ENCODE measurements around the gene GET3.
"Not testable (repeated sequence)": the region's sequence is repeated elsewhere in the genome, so short reads cannot be mapped to it uniquely, and the experiment has no call there.

GET3 gene

GRCh38 chr19:12793290-12794195 is 56.2 kb downstream of the GET3 start:
- peak; percentile 95 for DNase-seq

- DNase-seq: no peak
Measured at GRCh38 chr19:12794196-12794941, 57.1 kb downstream of the GET3 start.

GRCh38 chr19:12794971-12795381 is 57.7 kb downstream of the GET3 start:
- no peak for DNase-seq

- DNase-seq: peak; percentile 84
Measured at GRCh38 chr19:12796146-12797071, 59.1 kb downstream of the GET3 start.

GRCh38 chr19:12797141-12797587 is 59.9 kb downstream of the GET3 start:
- no peak for DNase-seq

GRCh38 chr19:12797607-12798006 is 60.3 kb downstream of the GET3 start:
- DNase-seq: not testable (repeated sequence)

Measured in stimulated activated CD4-positive, alpha-beta T cell treated with anti-CD3 and anti-CD28 coated beads, Interleukin-15, amount 100 ng/mL, for 24 hours (primary cell).